ENCODE measurements around the gene RASGEF1B. TPM values are rescaled to one million over a fixed set of nuclear protein-coding genes. Genes with fewer than 3 reads are reported as not detected.
"Not testable (repeated sequence)": the region's sequence is repeated elsewhere in the genome, so short reads cannot be mapped to it uniquely, and the experiment has no call there.

The RASGEF1B gene
- total RNA-seq, 8 experiments from 2014 or later, result 2.1 to 65.9 (median 44.3) TPM

DNA sequence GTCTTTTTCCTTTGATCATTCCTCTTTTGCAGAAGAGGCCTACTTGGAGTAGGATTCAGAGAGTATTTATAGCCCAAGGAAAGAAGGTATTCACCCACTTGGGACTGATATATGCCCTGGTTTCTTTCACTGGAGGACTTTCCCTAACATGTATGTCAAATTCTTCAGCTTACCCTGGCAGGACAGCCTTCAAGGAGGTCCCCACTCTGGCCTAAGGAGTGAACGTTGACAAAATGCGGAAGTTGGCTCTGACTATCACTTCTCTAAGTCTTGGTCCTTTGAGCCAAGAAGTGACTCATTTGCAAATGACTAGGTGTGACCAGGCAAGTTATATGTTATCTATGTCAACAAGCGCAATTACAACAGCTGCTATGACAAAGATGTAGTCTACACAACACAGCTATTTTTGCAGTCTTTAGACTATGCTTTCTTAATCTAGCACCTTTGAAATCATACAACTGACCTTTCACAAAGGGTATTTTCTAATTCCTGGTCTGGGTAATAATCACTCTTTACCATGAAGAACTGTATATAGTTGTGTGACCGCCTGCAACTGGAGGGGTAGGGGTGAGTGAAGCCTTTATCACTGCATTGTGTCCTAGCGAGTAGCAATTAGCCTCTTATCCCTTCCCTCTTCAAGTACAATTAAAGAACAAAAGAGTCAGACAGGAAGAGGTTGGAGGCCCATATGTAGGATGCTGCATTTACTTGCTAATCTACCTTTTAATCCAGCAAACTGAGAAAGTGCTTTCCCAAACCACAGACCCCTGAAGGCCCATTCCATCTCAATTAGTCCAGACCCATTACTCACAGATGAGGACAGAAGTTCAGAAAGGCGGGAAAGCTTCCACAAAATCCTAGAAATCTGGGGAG lies 50.1 kb downstream of the RASGEF1B start:
- Histone ChIP-seq H3K4me1 (replicated peaks in 1 of 2) (peaks cover 7 to 15% of the 10 kb centered on the region in 2 donors), H3K4me3 (no peak overlapping the region), H3K27ac (no peak overlapping the region)
- in situ Hi-C loops (cut with MboI; ENCODE audit: low pct_unique_long_range_greater_than_20kb in 2 of 9, low sequenced_read_pairs in 9 of 9, unreplicated experiment in 9 of 9), result loop anchor here in 3 of 9 experiments (25.0 kb wide), 2 partner anchors 791 to 841 kb away; no protein-coding TSS in a partner anchor
- ATAC-seq (replicated peaks in 6 of 8), result peak in 3 of 8 experiments; percentile 41 to 94 (median 91)
- WGBS, 10 experiments, result 11 to 100% (median 55%) methylated on average over 1 to 4 of the region's 6 CpGs; no CpG with 5 or more reads in 1 of the 10 experiments

- Histone ChIP-seq H3K4me3 (no peak overlapping the region), H3K27ac (no peak overlapping the region), H3K4me1 (replicated peaks in 1 of 2) (peaks cover 0 to 4% of the 10 kb centered on the region in 2 donors)
- in situ Hi-C loops (cut with MboI; ENCODE audit: low pct_unique_long_range_greater_than_20kb in 2 of 9, low sequenced_read_pairs in 9 of 9, unreplicated experiment in 9 of 9), result loop anchor here in 3 of 9 experiments (25.0 kb wide), 2 partner anchors 794 to 844 kb away; no protein-coding TSS in a partner anchor
- WGBS, 10 experiments, result 0 to 50% (median 14%) methylated on average over 1 of the region's 1 CpG; no CpG with 5 or more reads in 1 of the 10 experiments
- no peak for ATAC-seq (replicated peaks in 6 of 8)
Measured at GRCh38 chr4:81418572-81418971, 53.1 kb downstream of the RASGEF1B start.

DNA sequence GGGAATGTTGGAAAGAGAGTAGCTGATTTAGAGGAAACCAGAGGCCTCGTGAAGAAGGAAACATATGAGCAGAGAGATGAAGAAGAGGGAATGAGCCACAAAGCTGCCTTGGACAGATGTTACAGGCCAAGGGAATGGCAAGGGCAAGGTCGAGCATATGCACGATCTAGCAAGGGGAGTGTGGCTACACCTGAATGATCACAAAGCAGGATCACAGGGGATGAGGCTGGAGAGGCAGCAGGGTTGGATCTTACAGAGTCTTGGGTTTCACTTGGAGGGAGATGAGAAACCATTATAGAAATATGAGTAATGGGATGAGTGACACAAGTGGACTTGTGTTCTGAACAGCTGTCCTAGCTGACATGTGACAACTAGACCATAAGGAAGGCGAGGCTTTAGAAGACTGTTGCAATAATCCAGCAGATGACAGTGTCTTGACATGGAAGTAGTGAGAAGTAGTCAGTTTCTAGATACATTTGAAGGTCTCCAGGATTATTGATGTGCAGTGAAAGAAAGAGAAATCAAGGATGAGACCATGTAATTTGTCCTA lies 58.7 kb downstream of the RASGEF1B start:
- H3K4me1 ChIP-seq (replicated peaks in 1 of 2), result peaks cover 0 to 4% of the 10 kb centered on the region in 2 donors
- no peak for ATAC-seq (replicated peaks in 6 of 8)
- no peak overlapping the region for H3K4me3 ChIP-seq
- H3K27ac ChIP-seq, result no peak overlapping the region
- in situ Hi-C loops (cut with MboI; ENCODE audit: low pct_unique_long_range_greater_than_20kb in 2 of 9, low sequenced_read_pairs in 9 of 9, unreplicated experiment in 9 of 9), result loop anchor here in 3 of 9 experiments (25.0 kb wide), 2 partner anchors 799 to 849 kb away; no protein-coding TSS in a partner anchor
- WGBS, 10 experiments, result 31 to 100% (median 71%) methylated on average over 1 to 4 of the region's 4 CpGs; no CpG with 5 or more reads in 1 of the 10 experiments

- no peak overlapping the region for H3K4me3 ChIP-seq
- peak in 2 of 8 experiments; percentile 62 to 65 for ATAC-seq (replicated peaks in 6 of 8)
- H3K4me1 ChIP-seq (replicated peaks in 1 of 2), result no peaks in the 10 kb centered on the region
- H3K27ac ChIP-seq, result no peak overlapping the region
- WGBS, 10 experiments, result 0 to 100% (median 67%) methylated on average over 1 to 2 of the region's 2 CpGs; no CpG with 5 or more reads in 2 of the 10 experiments
- in situ Hi-C loops (cut with MboI; ENCODE audit: low pct_unique_long_range_greater_than_20kb in 2 of 9, low sequenced_read_pairs in 9 of 9, unreplicated experiment in 9 of 9), result loop anchor here in 3 of 9 experiments (25.0 kb wide), 2 partner anchors 802 to 852 kb away; no protein-coding TSS in a partner anchor
Measured at GRCh38 chr4:81410680-81411079, 61.0 kb downstream of the RASGEF1B start.

GRCh38 chr4:81409836-81410235 lies 61.9 kb downstream of the RASGEF1B start:
- Histone ChIP-seq H3K4me3 (no peak overlapping the region), H3K27ac (no peak overlapping the region), H3K4me1 (replicated peaks in 1 of 2) (no peaks in the 10 kb centered on the region)
- no peak for ATAC-seq (replicated peaks in 6 of 8)
- 17 to 97% (median 81%) methylated on average over 2 to 4 of the region's 4 CpGs for WGBS, 10 experiments
- in situ Hi-C loops (cut with MboI; ENCODE audit: low pct_unique_long_range_greater_than_20kb in 2 of 9, low sequenced_read_pairs in 9 of 9, unreplicated experiment in 9 of 9), result loop anchor here in 5 of 9 experiments (10.0 to 25.0 kb wide), 4 partner anchors 802 to 865 kb away; no protein-coding TSS in a partner anchor

GRCh38 chr4:81408341-81408740 lies 63.4 kb downstream of the RASGEF1B start:
- Histone ChIP-seq H3K4me3 (no peak overlapping the region), H3K27ac (no peak overlapping the region), H3K4me1 (replicated peaks in 1 of 2) (no peaks in the 10 kb centered on the region)
- no peak for ATAC-seq (replicated peaks in 6 of 8)
- WGBS, 10 experiments, result 67 to 100% (median 83%) methylated on average over 1 to 7 of the region's 7 CpGs
- in situ Hi-C loops (cut with MboI; ENCODE audit: low pct_unique_long_range_greater_than_20kb in 2 of 9, low sequenced_read_pairs in 9 of 9, unreplicated experiment in 9 of 9), result loop anchor here in 5 of 9 experiments (10.0 to 25.0 kb wide), 4 partner anchors 804 to 866 kb away; no protein-coding TSS in a partner anchor

GRCh38 chr4:81407726-81408125 lies 64.0 kb downstream of the RASGEF1B start:
- in situ Hi-C loops (cut with MboI; ENCODE audit: low pct_unique_long_range_greater_than_20kb in 2 of 9, low sequenced_read_pairs in 9 of 9, unreplicated experiment in 9 of 9), result loop anchor here in 5 of 9 experiments (10.0 to 25.0 kb wide), 4 partner anchors 805 to 867 kb away; no protein-coding TSS in a partner anchor

GRCh38 chr4:81406481-81406880 lies 65.2 kb downstream of the RASGEF1B start:
- not testable (repeated sequence) for H3K4me1 ChIP-seq (replicated peaks in 1 of 2); H3K4me3 ChIP-seq; ATAC-seq (replicated peaks in 6 of 8); H3K27ac ChIP-seq
- in situ Hi-C loops (cut with MboI; ENCODE audit: low pct_unique_long_range_greater_than_20kb in 2 of 9, low sequenced_read_pairs in 9 of 9, unreplicated experiment in 9 of 9), result loop anchor here in 5 of 9 experiments (10.0 to 25.0 kb wide), 4 partner anchors 806 to 868 kb away; no protein-coding TSS in a partner anchor
- 24 to 100% (median 68%) methylated on average over 3 to 9 of the region's 13 CpGs; no CpG with 5 or more reads in 1 of the 10 experiments for WGBS, 10 experiments

More at GRCh38 chr4:81407726-81408125, 64.0 kb downstream of the RASGEF1B start:
- H3K27ac ChIP-seq, result no peak overlapping the region
- H3K4me3 ChIP-seq, result no peak overlapping the region
- WGBS, 10 experiments, result 45 to 100% (median 83%) methylated on average over 1 to 4 of the region's 4 CpGs
- no peak for ATAC-seq (replicated peaks in 6 of 8)
- no peaks in the 10 kb centered on the region for H3K4me1 ChIP-seq (replicated peaks in 1 of 2)

- peak; percentile 71 to 85 (median 79) for ATAC-seq (replicated peaks in 6 of 8)
- in situ Hi-C loops (cut with MboI; ENCODE audit: low pct_unique_long_range_greater_than_20kb in 2 of 9, low sequenced_read_pairs in 9 of 9, unreplicated experiment in 9 of 9), result loop anchor here in 5 of 9 experiments (10.0 to 25.0 kb wide), 4 partner anchors 806 to 869 kb away; no protein-coding TSS in a partner anchor
- peak overlapping the region; percentile 17 to 37 (median 21) for H3K4me3 ChIP-seq
- no peaks in the 10 kb centered on the region for H3K4me1 ChIP-seq (replicated peaks in 1 of 2)
- H3K27ac ChIP-seq, result no peak overlapping the region
- 0 to 8% (median 0%) methylated on average over 2 to 4 of the region's 4 CpGs for WGBS, 10 experiments
Measured at GRCh38 chr4:81405900-81406401, 65.8 kb downstream of the RASGEF1B start.

DNA sequence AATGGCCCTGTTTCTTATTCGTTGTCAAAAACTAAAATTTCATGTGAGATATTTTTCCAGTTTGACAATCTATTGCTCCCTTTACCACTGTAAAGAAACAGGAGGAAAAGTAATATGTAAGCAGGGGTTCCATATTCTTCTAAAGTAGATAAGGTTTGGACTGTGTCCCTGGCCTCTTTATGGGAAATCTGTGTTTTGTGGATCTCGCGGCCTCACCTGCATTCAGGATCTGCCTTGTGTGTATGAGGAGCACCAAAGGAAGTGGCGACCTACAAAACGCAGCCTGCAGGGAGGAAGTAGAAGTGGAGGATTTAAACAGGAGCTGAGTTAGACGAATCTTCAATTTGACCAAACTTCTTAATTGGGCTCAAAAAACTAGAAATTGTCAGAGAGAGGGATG lies 67.0 kb downstream of the RASGEF1B start:
- Histone ChIP-seq H3K4me3 (no peak overlapping the region), H3K4me1 (replicated peaks in 1 of 2) (no peaks in the 10 kb centered on the region), H3K27ac (no peak overlapping the region)
- in situ Hi-C loops (cut with MboI; ENCODE audit: low pct_unique_long_range_greater_than_20kb in 2 of 9, low sequenced_read_pairs in 9 of 9, unreplicated experiment in 9 of 9), result loop anchor here in 5 of 9 experiments (10.0 to 25.0 kb wide), 4 partner anchors 808 to 870 kb away; no protein-coding TSS in a partner anchor
- 73 to 100% (median 86%) methylated on average over 1 to 6 of the region's 6 CpGs; no CpG with 5 or more reads in 2 of the 10 experiments for WGBS, 10 experiments
- ATAC-seq (replicated peaks in 6 of 8), result no peak

DNA sequence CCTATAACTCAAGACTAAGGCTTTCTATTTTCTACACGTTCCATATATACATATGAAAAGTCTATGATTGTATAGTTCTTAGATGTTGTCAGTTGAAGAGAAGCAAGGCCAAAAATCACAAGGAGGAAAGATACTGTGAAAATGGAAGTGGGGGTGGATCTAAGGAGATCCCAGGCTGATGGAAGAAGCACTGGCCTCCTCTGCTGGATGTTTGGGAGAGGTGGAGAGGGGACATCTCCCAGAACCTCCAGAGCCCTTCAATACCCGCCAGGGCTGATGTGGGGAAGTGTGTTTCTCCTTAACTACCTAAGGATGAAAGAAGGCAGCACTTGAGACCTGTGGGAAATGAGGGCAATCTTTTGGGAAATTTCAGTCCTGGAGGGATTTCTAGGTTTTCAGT lies 67.4 kb downstream of the RASGEF1B start:
- Histone ChIP-seq H3K27ac (no peak overlapping the region), H3K4me3 (no peak overlapping the region), H3K4me1 (replicated peaks in 1 of 2) (no peaks in the 10 kb centered on the region)
- in situ Hi-C loops (cut with MboI; ENCODE audit: low pct_unique_long_range_greater_than_20kb in 2 of 9, low sequenced_read_pairs in 9 of 9, unreplicated experiment in 9 of 9), result loop anchor here in 5 of 9 experiments (10.0 to 25.0 kb wide), 4 partner anchors 808 to 871 kb away; no protein-coding TSS in a partner anchor
- 0 to 100% (median 60%) methylated on average over 1 to 2 of the region's 2 CpGs; no CpG with 5 or more reads in 1 of the 10 experiments for WGBS, 10 experiments
- ATAC-seq (replicated peaks in 6 of 8), result peak in 2 of 8 experiments; percentile 30 to 59
